ENCODE results near the gene SCN1A. TPM values are rescaled to one million over a fixed set of nuclear protein-coding genes. Genes with fewer than 3 reads are reported as not detected.

SCN1A gene
- total and polyA plus RNA-seq, 2 of the 13 experiments (the other 11 are each of a cell fraction or from before 2014, with no cell fraction given), result 19.9 to 39.4 TPM

DNA sequence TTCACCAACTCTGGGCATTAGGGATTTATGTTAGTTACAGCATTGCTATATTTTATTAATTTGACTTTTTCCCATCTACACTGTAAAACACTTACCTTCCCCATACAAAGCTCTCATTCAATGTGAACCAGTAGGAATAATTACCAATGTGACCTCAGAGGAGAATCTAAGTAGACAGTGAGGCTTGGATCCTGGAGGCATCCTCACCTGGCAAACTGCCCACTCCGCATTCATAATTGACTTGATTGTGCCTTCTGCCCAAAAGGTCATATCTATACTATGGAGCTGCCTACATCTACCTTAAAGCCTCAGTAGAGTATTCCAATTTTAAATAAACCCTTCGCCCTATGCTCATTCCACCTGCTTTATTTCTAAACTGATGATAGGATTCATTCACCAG lies 45.4 kb upstream of the SCN1A start:
- TF ChIP-seq ZBTB14 (CRISPR knock-in tag; IDR thresholded peaks at IDR 0.05) (no peak), ZNF256 (CRISPR knock-in tag; conservative IDR thresholded peaks at IDR 0.05) (no peak), ZNF841 (CRISPR knock-in tag; IDR thresholded peaks at IDR 0.05; ENCODE audit: borderline replicate concordance) (no peak), CBX2 (IDR thresholded peaks at IDR 0.05; ENCODE audit: low read depth, low read length) (no peak), CBX2 (CRISPR knock-in tag; IDR thresholded peaks at IDR 0.05; ENCODE audit: low read depth) (no peak), ERF (CRISPR knock-in tag; IDR thresholded peaks at IDR 0.05) (no peak), ZBTB10 (CRISPR knock-in tag; IDR thresholded peaks at IDR 0.05; ENCODE audit: borderline replicate concordance) (no peak), WIZ (CRISPR knock-in tag; IDR thresholded peaks at IDR 0.05) (no peak), GABPB1 (CRISPR knock-in tag; IDR thresholded peaks at IDR 0.05) (no peak), MEIS2 (CRISPR knock-in tag; IDR thresholded peaks at IDR 0.05) (no peak), THYN1 (CRISPR knock-in tag; IDR thresholded peaks at IDR 0.05; ENCODE audit: borderline replicate concordance, low read depth) (no peak), CBX1 (IDR thresholded peaks at IDR 0.05; ENCODE audit: low read depth) (no peak), MIER2 (CRISPR knock-in tag; IDR thresholded peaks at IDR 0.05) (no peak), HINFP (CRISPR knock-in tag; IDR thresholded peaks at IDR 0.05; ENCODE audit: low read depth) (no peak), DZIP1 (CRISPR knock-in tag; IDR thresholded peaks at IDR 0.05) (no peak)
- TF ChIP-seq, protein P1, sequence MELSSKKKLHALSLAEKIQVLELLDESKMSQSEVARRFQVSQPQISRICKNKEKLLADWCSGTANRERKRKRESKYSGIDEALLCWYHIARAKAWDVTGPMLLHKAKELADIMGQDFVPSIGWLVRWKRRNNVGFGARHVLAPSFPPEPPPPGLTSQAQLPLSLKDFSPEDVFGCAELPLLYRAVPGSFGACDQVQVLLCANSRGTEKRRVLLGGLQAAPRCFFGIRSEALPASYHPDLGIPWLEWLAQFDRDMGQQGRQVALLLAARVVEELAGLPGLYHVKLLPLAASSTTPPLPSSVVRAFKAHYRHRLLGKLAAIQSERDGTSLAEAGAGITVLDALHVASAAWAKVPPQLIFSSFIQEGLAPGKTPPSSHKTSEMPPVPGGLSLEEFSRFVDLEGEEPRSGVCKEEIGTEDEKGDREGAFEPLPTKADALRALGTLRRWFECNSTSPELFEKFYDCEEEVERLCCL (CRISPR knock-in tag; IDR thresholded peaks at IDR 0.05; ENCODE audit: borderline replicate concordance), result no peak
- ChIA-PET POLR2A (no interaction called here), CTCF (ENCODE audit: low intra/inter-chr PET ratio, low total read pairs) (no interaction called here)
- in situ Hi-C loops (cut with HindIII; ENCODE audit: extremely low pct_ligation_motif_present, low pct_unique_long_range_greater_than_20kb), result no loop called here
- intact Hi-C loops (cut with micrococcal nuclease; ENCODE audit: unreplicated experiment), result no loop called here
- H3K4me2 ChIP-seq (ENCODE audit: low read depth, low read length), result no peak overlapping the region
- no peaks in the 10 kb centered on the region for H3K27me3 ChIP-seq (ENCODE audit: control insufficient read depth in 1 of 2, insufficient read depth in 2 of 2, low read length in 2 of 2)
- no peaks in the 10 kb centered on the region for H3K36me3 ChIP-seq (replicated peaks in 1 of 2; ENCODE audit: control insufficient read depth in 1 of 2, insufficient read depth in 2 of 2, low read length in 2 of 2)
- H2AFZ ChIP-seq (ENCODE audit: low read length), result no peak overlapping the region
- H3K79me2 ChIP-seq (ENCODE audit: insufficient read depth, low read length), result no peaks in the 10 kb centered on the region
- peaks cover 9% of the 10 kb centered on the region; the same call in 1 of the 2 replicates for H3K4me1 ChIP-seq (ENCODE audit: insufficient read depth, low read length)
- H3K9me3 ChIP-seq (ENCODE audit: low read length), result no peaks in the 10 kb centered on the region
- DNase-seq (ENCODE audit: low spot score) (no peak), ATAC-seq (no peak), FAIRE-seq (no peak)
- WGBS (ENCODE audit: low lambda C conversion rate), result 97% methylated on average over 2 of the region's 2 CpGs
- no TSS peak for BruUV-seq (replicated peaks)
- no peak overlapping the region for H3K4me3 ChIP-seq (replicated peaks in 1 of 3; ENCODE audit: insufficient read depth in 1 of 3, low read depth in 2 of 3, low read length in 3 of 3)
- H4K20me1 ChIP-seq (ENCODE audit: insufficient read depth, low read length), result no peaks in the 10 kb centered on the region
- H3K27ac ChIP-seq (ENCODE audit: extremely low read length, insufficient read depth, low read length), result no peak overlapping the region
- no peak overlapping the region for H3K9ac ChIP-seq (ENCODE audit: insufficient read depth, low read depth, low read length)
